CD4-positive, alpha-beta T cell treated with Interleukin-2 at 100 ng/mL for 4 hours (primary cell): ENCODE data around the gene CSTPP1.

Experiments
- DNase-seq: peaks from one replicate; pipeline ENCODE4 v3.0.0-alpha.2; 2020; ENCODE audit warnings: low spot score

CSTPP1 gene

GRCh38 chr11:47208628-47209027, 272.1 kb downstream of the CSTPP1 start:
- DNase-seq, result no peak
